OCI-LY1 (cell line): Measurements from ENCODE around the gene CHCHD1.

Experiments used
- H2AFZ ChIP-seq: fragments of 200-600 bp; sonication (generic), shearing (Covaris generic); 2 replicates; pipeline ENCODE4 v1.6.0; 2014; ENCODE audit warnings: antibody characterized with exemption, mild to moderate bottlenecking, low read length
- H3F3A ChIP-seq: fragments of 200-600 bp; sonication (generic), shearing (Covaris generic); 2 replicates; pipeline ENCODE4 v1.6.0; 2014; ENCODE audit warnings: mild to moderate bottlenecking, antibody characterized with exemption, low read length, moderate library complexity; ENCODE audit not compliant: insufficient read depth
- H3K27ac ChIP-seq: fragments of 200-600 bp; sonication (generic); 2 replicates; pipeline ENCODE4 v1.5.1; 2014; ENCODE audit warnings: low read length, mixed run types, mild to moderate bottlenecking, low read depth; ENCODE audit not compliant: poor library complexity, severe bottlenecking
- H3K27me3 ChIP-seq: fragments of 200-600 bp; sonication (generic); 2 replicates; pipeline ENCODE4 v1.6.0; 2014; ENCODE audit warnings: antibody characterized with exemption, mild to moderate bottlenecking, low read length, moderate library complexity; ENCODE audit not compliant: insufficient read depth
- H3K36me3 ChIP-seq: fragments of 200-600 bp; sonication (generic); 2 replicates; pipeline ENCODE4 v1.6.1; 2014; ENCODE audit warnings: mild to moderate bottlenecking, antibody characterized with exemption, low read length, moderate library complexity, mixed read lengths; ENCODE audit not compliant: insufficient read depth
- H3K4me1 ChIP-seq: fragments of 200-600 bp; sonication (generic); 2 replicates; pipeline ENCODE4 v1.5.1; 2014; ENCODE audit warnings: mild to moderate bottlenecking, low read length, moderate library complexity; ENCODE audit not compliant: insufficient read depth, severe bottlenecking
- H3K4me2 ChIP-seq: fragments of 200-600 bp; sonication (generic), shearing (Covaris generic); 2 replicates; pipeline ENCODE4 v1.6.1; 2014; ENCODE audit warnings: low read length
- H3K4me3 ChIP-seq: fragments of 200-600 bp; sonication (generic); 2 replicates; pipeline ENCODE4 v1.5.1; 2014; ENCODE audit warnings: low read length, low read depth, mild to moderate bottlenecking, mixed read lengths; ENCODE audit not compliant: poor library complexity, severe bottlenecking
- H3K79me2 ChIP-seq: fragments of 200-600 bp; shearing (Covaris generic); 2 replicates; pipeline ENCODE4 v1.6.1; 2016; ENCODE audit warnings: mixed run types, low read length, mixed read lengths; ENCODE audit not compliant: insufficient read depth
- H3K9ac ChIP-seq: fragments of 200-600 bp; sonication (generic), shearing (Covaris generic); 2 replicates; pipeline ENCODE4 v1.6.1; 2014; ENCODE audit warnings: mild to moderate bottlenecking, low read length, mixed read lengths
- H3K9me2 ChIP-seq: fragments of 200-600 bp; sonication (generic), shearing (Covaris generic); 2 replicates; pipeline ENCODE4 v1.6.1; 2014; ENCODE audit warnings: low read depth, mild to moderate bottlenecking, low read length, mixed read lengths
- H3K9me3 ChIP-seq: fragments of 200-600 bp; shearing (Covaris generic); 2 replicates; pipeline ENCODE4 v1.6.1; 2014; ENCODE audit warnings: low read length, mixed read lengths
- H4K20me1 ChIP-seq: fragments of 200-600 bp; sonication (generic), shearing (Covaris generic); 2 replicates; pipeline ENCODE4 v1.6.0; 2016; ENCODE audit warnings: mild to moderate bottlenecking, low read length; ENCODE audit not compliant: insufficient read depth
- CTCF ChIP-seq: fragments of 200-600 bp; sonication (generic), shearing (Covaris generic); IDR thresholded peaks from 2 replicates; pipeline ENCODE4 v1.5.1; 2017; ENCODE audit warnings: mild to moderate bottlenecking, antibody characterized with exemption, low read length, moderate library complexity, mixed read lengths
- EZH2 ChIP-seq: fragments of 200-600 bp; sonication (generic), shearing (Covaris generic); IDR thresholded peaks from 2 replicates; pipeline ENCODE4 v1.8.0; 2017; ENCODE audit warnings: borderline replicate concordance, mixed run types, mild to moderate bottlenecking, antibody characterized with exemption, low read length, moderate library complexity, mixed read lengths

Gene CHCHD1

GRCh38 chr10:73823391-73823790, 41.5 kb downstream of the CHCHD1 start:
- H3F3A ChIP-seq: no peaks in the 10 kb centered on the region
- no peak overlapping the region for H3K27ac ChIP-seq
- H3K9ac ChIP-seq: no peak overlapping the region
- peaks cover 20% of the 10 kb centered on the region for H3K36me3 ChIP-seq
- H2AFZ ChIP-seq: no peak overlapping the region
- H3K9me2 ChIP-seq: no peaks in the 10 kb centered on the region
- H3K4me2 ChIP-seq: no peak overlapping the region
- no peak overlapping the region for H3K4me3 ChIP-seq
- H3K9me3 ChIP-seq: no peaks in the 10 kb centered on the region
- H3K27me3 ChIP-seq: no peaks in the 10 kb centered on the region
- TF ChIP-seq CTCF (no peak), EZH2 (no peak)
- H4K20me1 ChIP-seq: no peaks in the 10 kb centered on the region
- no peaks in the 10 kb centered on the region for H3K79me2 ChIP-seq
- H3K4me1 ChIP-seq: no peaks in the 10 kb centered on the region

DNA sequence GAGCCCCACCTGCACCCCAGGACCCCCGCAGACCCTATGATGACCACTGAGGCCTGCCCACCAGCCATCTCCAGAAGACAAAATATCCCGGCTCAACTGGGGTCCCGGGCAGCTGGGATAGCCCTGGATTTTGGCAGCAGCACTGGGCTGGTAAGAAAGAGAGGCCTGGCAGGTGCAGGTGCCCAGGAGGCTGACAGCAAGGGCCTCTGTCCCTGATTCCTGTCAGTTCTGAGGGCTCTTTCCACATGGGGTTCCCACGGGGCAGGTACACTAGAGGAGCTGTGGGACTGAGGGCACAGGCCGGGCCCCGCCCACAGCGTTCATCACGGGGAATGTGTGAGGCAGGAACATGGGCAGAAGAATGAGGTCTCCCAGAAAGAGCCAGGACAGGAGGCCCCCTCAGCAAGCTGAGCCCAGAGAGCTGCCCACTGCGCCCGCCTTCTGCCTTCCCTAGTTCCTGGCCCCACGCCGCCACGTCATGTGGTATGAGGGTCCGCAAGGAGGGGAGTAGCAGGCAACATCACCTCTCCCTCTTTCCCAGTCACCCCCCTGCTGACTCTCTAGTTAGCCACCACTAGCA, 42.4 kb downstream of the CHCHD1 start:
- no peaks in the 10 kb centered on the region for H3K27me3 ChIP-seq
- no peak overlapping the region for H3K27ac ChIP-seq
- TF ChIP-seq CTCF: no peak
- TF ChIP-seq EZH2: no peak

DNA sequence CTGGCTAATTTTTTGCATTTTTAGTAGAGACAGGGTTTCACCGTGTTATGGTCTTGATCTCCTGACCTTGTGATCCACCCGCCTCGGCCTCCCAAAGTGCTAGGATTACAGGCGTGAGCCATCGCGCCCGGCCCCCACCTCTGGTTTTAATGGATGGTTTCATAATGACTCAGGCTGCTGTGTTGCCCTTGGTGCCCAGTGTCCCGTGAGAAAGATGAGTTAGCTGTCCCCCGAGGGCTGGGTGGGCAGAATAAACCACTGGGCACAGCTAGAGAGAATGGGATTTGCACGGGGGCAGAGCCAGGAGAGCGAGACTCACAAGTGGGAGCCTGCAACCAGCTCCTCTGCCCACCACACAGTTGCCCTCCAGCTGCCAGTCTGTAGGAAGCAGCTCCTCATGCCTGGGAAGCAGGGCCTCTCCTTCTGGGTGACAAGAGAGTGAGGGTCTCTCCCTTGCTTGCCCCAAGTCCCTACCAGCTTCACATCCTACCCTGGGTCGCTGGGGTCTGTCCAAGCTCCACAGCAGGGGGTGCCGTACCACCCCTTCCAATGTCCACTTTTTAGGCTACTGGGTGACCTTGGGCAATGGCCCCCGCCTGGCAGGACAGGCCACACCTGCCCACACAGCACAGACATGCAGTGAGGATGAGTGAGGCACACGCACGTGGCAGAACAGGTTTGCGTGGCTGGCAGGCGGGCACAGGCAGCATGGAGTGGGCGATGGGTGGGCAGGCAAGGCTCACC, 45.7 kb downstream of the CHCHD1 start:
- Histone ChIP-seq H3K9me3 (no peaks in the 10 kb centered on the region), H3K4me1 (no peaks in the 10 kb centered on the region), H3K4me2 (no peak overlapping the region), H3K9ac (no peak overlapping the region), H4K20me1 (no peaks in the 10 kb centered on the region), H3K4me3 (no peak overlapping the region), H3K79me2 (no peaks in the 10 kb centered on the region), H3K27me3 (no peaks in the 10 kb centered on the region), H2AFZ (no peak overlapping the region), H3K36me3 (peaks cover 18% of the 10 kb centered on the region), H3F3A (no peaks in the 10 kb centered on the region), H3K9me2 (no peaks in the 10 kb centered on the region), H3K27ac (no peak overlapping the region)
- TF ChIP-seq EZH2 (no peak), CTCF (no peak)

More for the DNA sequence above, 42.4 kb downstream of the CHCHD1 start:
- Histone ChIP-seq H3K79me2 (no peaks in the 10 kb centered on the region), H3K9me3 (no peaks in the 10 kb centered on the region), H3K4me3 (no peak overlapping the region), H3K36me3 (peaks cover 20% of the 10 kb centered on the region), H3K4me1 (no peaks in the 10 kb centered on the region), H3K9ac (no peak overlapping the region), H3F3A (no peaks in the 10 kb centered on the region), H3K9me2 (no peaks in the 10 kb centered on the region), H4K20me1 (no peaks in the 10 kb centered on the region), H2AFZ (no peak overlapping the region), H3K4me2 (no peak overlapping the region)
